Measurements from ENCODE around the gene GPC6. TPM values are rescaled to one million over a fixed set of nuclear protein-coding genes. Genes with fewer than 3 reads are reported as not detected.

GPC6 gene
- total RNA-seq, 1 donor from 2014 or later = 13.8 TPM

DNA sequence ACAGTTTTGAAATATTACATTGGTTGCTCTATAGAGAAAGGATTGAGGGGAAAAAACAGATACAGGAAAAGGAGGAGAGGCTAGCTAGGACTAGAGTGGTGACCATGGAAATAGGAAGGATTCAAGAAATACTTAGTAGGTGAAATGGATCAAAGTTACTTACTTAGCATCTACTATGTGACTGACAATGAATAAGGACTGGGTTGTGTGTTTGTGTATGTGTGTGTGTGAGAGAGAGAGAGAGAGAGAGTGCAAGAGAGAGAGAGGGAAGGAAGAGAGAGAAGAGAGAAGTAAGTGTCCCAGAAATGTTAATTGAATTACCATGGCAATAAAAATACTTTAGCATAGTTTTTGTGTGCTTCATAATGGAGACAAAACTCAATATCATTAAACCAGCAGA is 7.9 kb downstream of the GPC6 start:
- intact Hi-C loops (cut with DNase I) = no loop called here
- Histone ChIP-seq H3K27me3 (no peaks in the 10 kb centered on the region), H3K4me3 (no peak overlapping the region), H3K36me3 (no peaks in the 10 kb centered on the region), H3K4me1 (no peaks in the 10 kb centered on the region), H3K27ac (no peak overlapping the region), H3K9me3 (no peaks in the 10 kb centered on the region)
- no peak for DNase-seq (ENCODE audit: extremely low spot score in 2 of 2)
- no peak for TF ChIP-seq POLR2A (IDR thresholded peaks at IDR 0.05)
- TF ChIP-seq, protein P1, sequence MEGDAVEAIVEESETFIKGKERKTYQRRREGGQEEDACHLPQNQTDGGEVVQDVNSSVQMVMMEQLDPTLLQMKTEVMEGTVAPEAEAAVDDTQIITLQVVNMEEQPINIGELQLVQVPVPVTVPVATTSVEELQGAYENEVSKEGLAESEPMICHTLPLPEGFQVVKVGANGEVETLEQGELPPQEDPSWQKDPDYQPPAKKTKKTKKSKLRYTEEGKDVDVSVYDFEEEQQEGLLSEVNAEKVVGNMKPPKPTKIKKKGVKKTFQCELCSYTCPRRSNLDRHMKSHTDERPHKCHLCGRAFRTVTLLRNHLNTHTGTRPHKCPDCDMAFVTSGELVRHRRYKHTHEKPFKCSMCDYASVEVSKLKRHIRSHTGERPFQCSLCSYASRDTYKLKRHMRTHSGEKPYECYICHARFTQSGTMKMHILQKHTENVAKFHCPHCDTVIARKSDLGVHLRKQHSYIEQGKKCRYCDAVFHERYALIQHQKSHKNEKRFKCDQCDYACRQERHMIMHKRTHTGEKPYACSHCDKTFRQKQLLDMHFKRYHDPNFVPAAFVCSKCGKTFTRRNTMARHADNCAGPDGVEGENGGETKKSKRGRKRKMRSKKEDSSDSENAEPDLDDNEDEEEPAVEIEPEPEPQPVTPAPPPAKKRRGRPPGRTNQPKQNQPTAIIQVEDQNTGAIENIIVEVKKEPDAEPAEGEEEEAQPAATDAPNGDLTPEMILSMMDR (IDR thresholded peaks at IDR 0.05) = no peak
- no peak for TF ChIP-seq POLR2AphosphoS5 (IDR thresholded peaks at IDR 0.05; ENCODE audit: insufficient read depth in 1 of 2, low read depth in 1 of 2)

DNA sequence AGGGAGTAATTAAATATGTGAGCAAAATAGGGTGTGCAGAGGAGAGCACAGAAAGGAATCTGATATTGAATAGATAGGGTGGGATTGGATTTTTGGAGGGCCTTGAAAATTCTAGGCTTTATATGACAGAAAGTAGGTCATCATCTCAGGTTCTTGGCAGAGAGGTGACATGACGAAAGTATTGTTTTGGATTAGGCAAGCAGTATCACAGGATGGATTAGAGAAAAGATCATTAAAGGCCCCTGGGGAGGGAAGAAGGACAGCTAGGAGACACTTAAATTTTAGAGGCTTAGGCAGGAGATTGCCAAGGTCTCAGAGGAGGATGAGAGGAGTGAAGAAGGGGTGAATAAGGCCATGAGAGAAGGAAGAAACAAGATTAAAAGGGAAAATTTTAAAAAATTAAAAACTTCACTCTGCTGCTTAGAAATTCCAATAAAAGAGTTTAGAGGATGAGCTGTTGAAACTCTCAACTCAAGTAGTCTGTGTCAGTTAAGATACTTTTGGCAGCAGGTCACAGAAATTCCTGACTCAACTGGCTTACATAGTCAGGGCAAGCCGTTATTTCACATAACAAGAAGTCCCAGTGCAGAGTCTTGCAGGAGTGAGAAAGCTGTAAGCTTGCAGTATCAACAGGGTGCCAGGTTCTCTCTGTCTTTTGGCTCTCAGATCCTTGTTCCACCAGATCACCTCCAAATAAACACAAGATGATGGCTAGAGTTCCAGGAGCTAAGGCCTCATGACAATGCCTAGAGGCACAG is 8.8 kb downstream of the GPC6 start:
- intact Hi-C loops (cut with DNase I) = no loop called here
- H3K27ac ChIP-seq = peak overlapping the region; percentile 6
- no peaks in the 10 kb centered on the region for H3K27me3 ChIP-seq

DNA sequence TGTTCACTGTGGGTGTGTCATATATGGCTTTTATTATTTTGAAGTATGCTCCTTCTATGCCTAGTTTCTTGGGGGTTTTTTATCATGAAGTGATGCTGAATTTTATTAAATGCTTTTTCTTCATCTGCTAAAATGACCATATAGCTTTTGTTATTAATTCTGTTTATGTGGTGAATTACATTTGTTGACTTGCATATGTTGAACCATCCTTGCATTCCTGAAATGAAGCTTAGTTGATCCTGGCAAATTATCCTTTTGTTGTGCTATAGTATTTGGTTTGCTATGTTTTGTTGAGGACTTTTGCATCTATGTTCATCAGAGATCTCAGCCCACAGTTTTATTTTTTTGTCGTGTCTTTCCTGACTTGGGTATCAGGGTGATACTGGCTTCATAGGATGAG is 12.1 kb downstream of the GPC6 start:
- Histone ChIP-seq H3K27ac (no peak overlapping the region), H3K9me3 (no peaks in the 10 kb centered on the region), H3K36me3 (no peaks in the 10 kb centered on the region), H3K4me3 (no peak overlapping the region), H3K27me3 (no peaks in the 10 kb centered on the region), H3K4me1 (peaks cover under 1% of the 10 kb centered on the region)
- no peak for TF ChIP-seq POLR2AphosphoS5 (IDR thresholded peaks at IDR 0.05; ENCODE audit: insufficient read depth in 1 of 2, low read depth in 1 of 2)
- TF ChIP-seq POLR2A (IDR thresholded peaks at IDR 0.05) = no peak
- TF ChIP-seq, protein P1 (IDR thresholded peaks at IDR 0.05) = no peak
- intact Hi-C loops (cut with DNase I) = no loop called here
- DNase-seq (ENCODE audit: extremely low spot score in 2 of 2) = no peak

More for the DNA sequence above, 8.8 kb downstream of the GPC6 start:
- TF ChIP-seq POLR2AphosphoS5 (IDR thresholded peaks at IDR 0.05; ENCODE audit: insufficient read depth in 1 of 2, low read depth in 1 of 2) (peak in 1 of 2 donors; percentile 4), POLR2A (IDR thresholded peaks at IDR 0.05) (no peak)
- TF ChIP-seq, protein P1 (IDR thresholded peaks at IDR 0.05) = no peak
- Histone ChIP-seq H3K4me1 (no peaks in the 10 kb centered on the region), H3K4me3 (no peak overlapping the region), H3K36me3 (no peaks in the 10 kb centered on the region), H3K9me3 (no peaks in the 10 kb centered on the region)
- DNase-seq (ENCODE audit: extremely low spot score in 2 of 2) = no peak

DNA sequence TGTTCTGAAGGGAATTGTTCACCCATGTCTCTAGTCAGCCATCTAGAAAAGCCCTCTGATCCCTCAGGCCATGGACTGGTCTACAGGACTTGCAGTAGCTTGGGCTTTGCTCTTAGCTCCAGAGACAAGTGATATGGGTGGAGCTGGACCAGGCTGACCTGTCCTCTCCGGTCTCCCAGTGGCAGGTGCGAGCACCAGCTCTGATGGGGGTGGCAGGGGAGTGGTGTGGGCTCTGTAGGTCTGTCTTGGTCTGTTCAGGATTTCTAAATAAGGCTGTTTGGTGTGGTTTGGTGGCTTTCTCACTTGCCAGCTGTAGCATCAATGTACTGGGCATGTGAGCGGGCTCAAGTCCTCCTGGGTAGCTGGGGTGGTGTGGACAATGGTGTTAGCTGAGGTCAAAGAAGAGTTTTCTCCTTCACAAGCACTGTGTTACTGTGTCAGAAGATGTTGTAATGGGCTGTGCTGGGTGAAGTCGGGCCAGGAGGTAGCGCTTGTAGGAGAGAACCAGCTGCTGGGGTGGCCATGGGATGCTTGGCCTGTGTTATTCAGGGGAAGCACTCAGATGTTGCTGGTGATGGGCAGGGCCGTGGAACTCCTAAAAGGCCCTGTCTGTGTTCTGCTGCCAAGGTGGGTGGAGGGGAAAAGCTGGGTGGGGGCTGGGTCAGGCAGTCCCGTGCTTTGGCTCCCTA is 16.9 kb downstream of the GPC6 start:
- peaks cover 11% of the 10 kb centered on the region for H3K4me1 ChIP-seq
- no peak for DNase-seq (ENCODE audit: extremely low spot score in 2 of 2)
- H3K36me3 ChIP-seq = no peaks in the 10 kb centered on the region
- TF ChIP-seq POLR2A (IDR thresholded peaks at IDR 0.05) (no peak), POLR2AphosphoS5 (IDR thresholded peaks at IDR 0.05; ENCODE audit: insufficient read depth in 1 of 2, low read depth in 1 of 2) (no peak)
- TF ChIP-seq, protein P1 (IDR thresholded peaks at IDR 0.05) = no peak
- H3K27ac ChIP-seq = peak overlapping the region; percentile 16
- no peaks in the 10 kb centered on the region for H3K9me3 ChIP-seq
- intact Hi-C loops (cut with DNase I) = no loop called here
- no peaks in the 10 kb centered on the region for H3K27me3 ChIP-seq
- H3K4me3 ChIP-seq = peak overlapping the region; percentile 36 to 42

Data from vagina (tissue), 2 donors.